HG03196 (cell line): Measurements from ENCODE around the gene PTPRU.

Experiments
- ATAC-seq: cut with Tn5 transposase; IDR thresholded peaks from one replicate; pipeline ENCODE4 v1.9.1; 2021; ENCODE audit not compliant: unreplicated experiment

Gene PTPRU

GRCh38 chr1:29259802-29260441 is 23.6 kb downstream of the PTPRU start:
- ATAC-seq, result no peak

GRCh38 chr1:29260531-29260930 is 24.2 kb downstream of the PTPRU start:
- ATAC-seq, result no peak

- ATAC-seq, result no peak
Measured at GRCh38 chr1:29264773-29265389, 28.6 kb downstream of the PTPRU start.

- no peak for ATAC-seq
Measured at GRCh38 chr1:29266912-29267311, 30.6 kb downstream of the PTPRU start.

GRCh38 chr1:29267321-29268070 is 31.2 kb downstream of the PTPRU start:
- no peak for ATAC-seq

- ATAC-seq, result no peak
Measured at GRCh38 chr1:29269382-29269781, 33.1 kb downstream of the PTPRU start.

- no peak for ATAC-seq
Measured at GRCh38 chr1:29270929-29271521, 34.7 kb downstream of the PTPRU start.

- ATAC-seq, result no peak
Measured at GRCh38 chr1:29271724-29272123, 35.4 kb downstream of the PTPRU start.

- no peak for ATAC-seq
Measured at GRCh38 chr1:29272147-29272907, 36.0 kb downstream of the PTPRU start.

GRCh38 chr1:29275435-29275834 is 39.1 kb downstream of the PTPRU start:
- no peak for ATAC-seq

GRCh38 chr1:29278124-29278523 is 41.8 kb downstream of the PTPRU start:
- no peak for ATAC-seq

- no peak for ATAC-seq
Measured at GRCh38 chr1:29279406-29279805, 43.1 kb downstream of the PTPRU start.

GRCh38 chr1:29279951-29280391 is 43.6 kb downstream of the PTPRU start:
- no peak for ATAC-seq

- ATAC-seq, result no peak
Measured at GRCh38 chr1:29280409-29281131, 44.2 kb downstream of the PTPRU start.

GRCh38 chr1:29281571-29281970 is 45.2 kb downstream of the PTPRU start:
- ATAC-seq, result no peak

- ATAC-seq, result no peak
Measured at GRCh38 chr1:29282135-29282923, 46.0 kb downstream of the PTPRU start.

- no peak for ATAC-seq
Measured at GRCh38 chr1:29282924-29283803, 46.8 kb downstream of the PTPRU start.

GRCh38 chr1:29283804-29284195 is 47.5 kb downstream of the PTPRU start:
- ATAC-seq, result no peak
